ENCODE measurements around the gene ERP29.

ERP29 gene

DNA sequence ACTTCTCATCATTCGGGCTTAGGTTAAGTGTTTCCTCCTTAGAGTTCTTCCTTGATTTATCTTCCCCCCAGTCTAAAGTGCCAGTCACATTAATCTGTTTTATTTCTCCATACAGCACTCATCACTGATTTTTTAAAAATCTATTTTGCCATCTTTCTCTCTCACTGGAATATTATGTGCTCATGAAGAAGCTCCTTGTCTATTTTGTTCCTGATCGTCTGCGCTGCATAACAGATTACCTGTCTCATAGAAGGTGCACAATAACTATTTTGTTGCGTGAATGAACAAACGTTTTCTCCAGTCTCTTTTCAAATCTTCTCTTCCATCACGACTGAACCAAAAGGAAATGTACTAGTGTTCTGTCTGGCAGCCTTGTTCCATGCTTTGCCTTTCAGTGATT lies 2.7 kb downstream of the ERP29 start:
- H3K4me3 ChIP-seq (ENCODE audit: low read depth, low read length): no peak overlapping the region
- peaks cover 67% of the 10 kb centered on the region for H3K36me3 ChIP-seq
- H3K27me3 ChIP-seq (ENCODE audit: insufficient read depth, low read depth, severe bottlenecking): no peaks in the 10 kb centered on the region
- no peak overlapping the region for H3K27ac ChIP-seq
- TF ChIP-seq, protein P1, sequence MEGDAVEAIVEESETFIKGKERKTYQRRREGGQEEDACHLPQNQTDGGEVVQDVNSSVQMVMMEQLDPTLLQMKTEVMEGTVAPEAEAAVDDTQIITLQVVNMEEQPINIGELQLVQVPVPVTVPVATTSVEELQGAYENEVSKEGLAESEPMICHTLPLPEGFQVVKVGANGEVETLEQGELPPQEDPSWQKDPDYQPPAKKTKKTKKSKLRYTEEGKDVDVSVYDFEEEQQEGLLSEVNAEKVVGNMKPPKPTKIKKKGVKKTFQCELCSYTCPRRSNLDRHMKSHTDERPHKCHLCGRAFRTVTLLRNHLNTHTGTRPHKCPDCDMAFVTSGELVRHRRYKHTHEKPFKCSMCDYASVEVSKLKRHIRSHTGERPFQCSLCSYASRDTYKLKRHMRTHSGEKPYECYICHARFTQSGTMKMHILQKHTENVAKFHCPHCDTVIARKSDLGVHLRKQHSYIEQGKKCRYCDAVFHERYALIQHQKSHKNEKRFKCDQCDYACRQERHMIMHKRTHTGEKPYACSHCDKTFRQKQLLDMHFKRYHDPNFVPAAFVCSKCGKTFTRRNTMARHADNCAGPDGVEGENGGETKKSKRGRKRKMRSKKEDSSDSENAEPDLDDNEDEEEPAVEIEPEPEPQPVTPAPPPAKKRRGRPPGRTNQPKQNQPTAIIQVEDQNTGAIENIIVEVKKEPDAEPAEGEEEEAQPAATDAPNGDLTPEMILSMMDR (IDR thresholded peaks at IDR 0.05; ENCODE audit: low read depth, low read length): no peak
- H3K9me3 ChIP-seq (ENCODE audit: severe bottlenecking): no peaks in the 10 kb centered on the region
- no peak for DNase-seq

GRCh38 chr12:112017041-112017440 lies 3.8 kb downstream of the ERP29 start:
- DNase-seq: no peak
- TF ChIP-seq, protein P1 (IDR thresholded peaks at IDR 0.05; ENCODE audit: low read depth, low read length): no peak
- no peaks in the 10 kb centered on the region for H3K9me3 ChIP-seq (ENCODE audit: severe bottlenecking)
- no peak overlapping the region for H3K27ac ChIP-seq
- H3K4me3 ChIP-seq (ENCODE audit: low read depth, low read length): no peak overlapping the region
- H3K27me3 ChIP-seq (ENCODE audit: insufficient read depth, low read depth, severe bottlenecking): no peaks in the 10 kb centered on the region
- H3K36me3 ChIP-seq: peaks cover 74% of the 10 kb centered on the region

DNA sequence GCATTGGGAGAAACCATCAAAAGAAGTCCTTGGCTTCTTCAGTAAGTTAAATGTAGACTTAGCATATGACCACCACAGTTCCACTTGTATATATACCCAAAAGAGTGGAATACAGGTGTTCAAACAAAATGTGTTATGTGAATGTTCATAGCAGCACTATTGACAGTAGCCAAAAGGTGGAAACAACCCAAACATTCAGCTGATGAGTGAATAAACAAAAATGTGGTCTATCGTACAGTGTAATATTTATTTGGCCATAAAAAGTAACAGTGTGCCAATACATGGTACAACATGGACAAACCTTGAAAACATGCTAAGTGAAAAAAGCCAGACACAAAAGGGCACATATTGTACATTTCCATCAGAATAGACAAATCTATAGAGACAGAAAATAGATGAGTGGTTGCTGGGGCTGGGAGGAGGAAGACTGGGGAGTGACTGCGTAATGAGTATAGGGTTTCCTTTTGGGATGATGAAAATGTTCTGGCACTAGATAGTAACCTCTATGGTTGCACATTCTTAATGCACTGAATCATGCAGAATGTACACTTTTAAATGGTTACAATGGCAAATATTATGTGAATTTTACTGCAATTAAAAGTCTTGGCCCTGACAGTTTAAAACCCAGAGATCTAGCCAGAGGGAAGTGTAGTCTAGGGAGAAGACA lies 5.5 kb downstream of the ERP29 start:
- no peak overlapping the region for H3K4me3 ChIP-seq (ENCODE audit: low read depth, low read length)
- no peak overlapping the region for H3K27ac ChIP-seq
- H3K27me3 ChIP-seq (ENCODE audit: insufficient read depth, low read depth, severe bottlenecking): no peaks in the 10 kb centered on the region
- TF ChIP-seq, protein P1 (IDR thresholded peaks at IDR 0.05; ENCODE audit: low read depth, low read length): no peak
- H3K36me3 ChIP-seq: peaks cover 86% of the 10 kb centered on the region
- no peaks in the 10 kb centered on the region for H3K9me3 ChIP-seq (ENCODE audit: severe bottlenecking)
- DNase-seq: no peak

GRCh38 chr12:112020947-112021457 lies 7.8 kb downstream of the ERP29 start:
- no peaks in the 10 kb centered on the region for H3K27me3 ChIP-seq (ENCODE audit: insufficient read depth, low read depth, severe bottlenecking)
- TF ChIP-seq, protein P1 (IDR thresholded peaks at IDR 0.05; ENCODE audit: low read depth, low read length): no peak
- H3K4me3 ChIP-seq (ENCODE audit: low read depth, low read length): no peak overlapping the region
- no peaks in the 10 kb centered on the region for H3K9me3 ChIP-seq (ENCODE audit: severe bottlenecking)
- no peak for DNase-seq
- H3K36me3 ChIP-seq: peaks cover 73% of the 10 kb centered on the region
- no peak overlapping the region for H3K27ac ChIP-seq

DNA sequence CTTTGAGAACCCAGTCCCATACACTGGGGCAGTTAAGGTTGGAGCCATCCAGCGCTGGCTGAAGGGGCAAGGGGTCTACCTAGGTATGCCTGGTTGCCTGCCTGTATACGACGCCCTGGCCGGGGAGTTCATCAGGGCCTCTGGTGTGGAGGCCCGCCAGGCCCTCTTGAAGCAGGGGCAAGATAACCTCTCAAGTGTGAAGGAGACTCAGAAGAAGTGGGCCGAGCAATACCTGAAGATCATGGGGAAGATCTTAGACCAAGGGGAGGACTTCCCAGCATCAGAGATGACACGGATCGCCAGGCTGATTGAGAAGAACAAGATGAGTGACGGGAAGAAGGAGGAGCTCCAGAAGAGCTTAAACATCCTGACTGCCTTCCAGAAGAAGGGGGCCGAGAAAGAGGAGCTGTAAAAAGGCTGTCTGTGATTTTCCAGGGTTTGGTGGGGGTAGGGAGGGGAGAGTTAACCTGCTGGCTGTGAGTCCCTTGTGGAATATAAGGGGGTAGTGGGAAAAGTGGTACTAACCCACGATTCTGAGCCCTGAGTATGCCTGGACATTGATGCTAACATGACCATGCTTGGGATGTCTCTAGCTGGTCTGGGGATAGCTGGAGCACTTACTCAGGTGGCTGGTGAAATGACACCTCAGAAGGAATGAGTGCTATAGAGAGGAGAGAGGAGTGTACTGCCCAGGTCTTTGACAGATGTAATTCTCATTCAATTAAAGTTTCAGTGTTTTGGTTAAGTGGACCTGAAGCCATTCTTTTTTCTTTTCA lies 9.2 kb downstream of the ERP29 start:
- no peaks in the 10 kb centered on the region for H3K27me3 ChIP-seq (ENCODE audit: insufficient read depth, low read depth, severe bottlenecking)
- no peaks in the 10 kb centered on the region for H3K9me3 ChIP-seq (ENCODE audit: severe bottlenecking)
- TF ChIP-seq, protein P1 (IDR thresholded peaks at IDR 0.05; ENCODE audit: low read depth, low read length): no peak
- no peak overlapping the region for H3K4me3 ChIP-seq (ENCODE audit: low read depth, low read length)
- no peak for DNase-seq
- no peak overlapping the region for H3K27ac ChIP-seq
- H3K36me3 ChIP-seq: peaks cover 59% of the 10 kb centered on the region

Data from WERI-Rb-1 (cell line).